Astrocyte (in vitro differentiated cells and primary cell): ENCODE measurements around the gene THSD7B.

Experiments
- CTCF ChIP-seq: IDR thresholded peaks from 2 replicates; pipeline ENCODE4 v1.5.1; 2011; ENCODE audit warnings: low read depth, mild to moderate bottlenecking, inconsistent platforms, low read length, moderate library complexity; ENCODE audit not compliant: insufficient read depth
- EZH2 ChIP-seq: IDR thresholded peaks from 2 replicates; pipeline ENCODE4 v1.6.1; 2012; ENCODE audit warnings: mild to moderate bottlenecking, low read length, inconsistent platforms; ENCODE audit not compliant: insufficient read depth

GRCh38 chr2:137049518-137049917, 284.2 kb downstream of the THSD7B start:
- no peak for TF ChIP-seq CTCF
- TF ChIP-seq EZH2 = no peak
